SK-N-SH (cell line): ENCODE data around the gene ABHD13. TPM values are rescaled to one million over a fixed set of nuclear protein-coding genes. Genes with fewer than 3 reads are reported as not detected.

Experiments
- CTCF ChIA-PET: fragments of 300-600, 350-600 bp; formaldehyde crosslinking; extraction: SDS; loops from one replicate; lab custom pipeline; 2021; lab: Yijun Ruan, JAX
- POLR2A ChIA-PET: fragments of 350-600 bp; sonication (Branson Sonifier 250); formaldehyde crosslinking; extraction: SDS; loops from one replicate; lab custom pipeline; 2020; ENCODE audit warnings: antibody characterized with exemption, inconsistent platforms; lab: Yijun Ruan, JAX
- DNase-seq: peaks from one replicate; pipeline ENCODE4 v3.0.0; 2012
- H2AFZ ChIP-seq: fragments of 200-600 bp; sonication (generic); 2 replicates; pipeline ENCODE4 v1.8.1; 2016; ENCODE audit warnings: antibody characterized with exemption, mild to moderate bottlenecking, low read depth
- H3F3A ChIP-seq: fragments of 200-600 bp; sonication (generic); replicated peaks from 2 replicates; pipeline ENCODE3; 2016; ENCODE audit warnings: antibody characterized with exemption, mild to moderate bottlenecking; ENCODE audit not compliant: insufficient read depth
- H3K27ac ChIP-seq, 2 experiments: fragments of 200-500 bp in 1 of 2; fragments of 200-600 bp in 1 of 2; sonication (Bioruptor generic) in 1 of 2; sonication (generic), shearing (Covaris generic) in 1 of 2; 2 replicates each; pipeline versions ENCODE4 v1.5.1 to v1.6.1; 2014 to 2016; ENCODE audit warnings: low read depth in 2 of 2, inconsistent platforms in 1 of 2, low read length in 1 of 2, mild to moderate bottlenecking in 1 of 2, mixed read lengths in 1 of 2
- H3K27me3 ChIP-seq: fragments of 200-600 bp; sonication (generic), shearing (Covaris generic); 2 replicates; pipeline ENCODE4 v1.6.1; 2016; ENCODE audit warnings: mixed run types; ENCODE audit not compliant: insufficient read depth
- H3K36me3 ChIP-seq, 2 experiments: fragments of 200-500 bp in 1 of 2; fragments of 200-600 bp in 1 of 2; sonication (Bioruptor generic) in 1 of 2; sonication (generic) in 1 of 2; replicated peaks in 1 of 2; 2 replicates each; pipeline versions ENCODE3 to v1.5.1; 2014 to 2016; ENCODE audit warnings: low read length in 1 of 2, mild to moderate bottlenecking in 1 of 2; ENCODE audit not compliant: insufficient read depth in 2 of 2, control insufficient read depth in 1 of 2
- H3K4me1 ChIP-seq, 2 experiments: fragments of 200-500 bp in 1 of 2; fragments of 200-600 bp in 1 of 2; sonication (Bioruptor generic) in 1 of 2; sonication (generic), shearing (Covaris generic) in 1 of 2; 2 replicates each; pipeline versions ENCODE4 v1.5.1 to v1.6.1; 2014 to 2016; ENCODE audit warnings: low read depth in 1 of 2, low read length in 1 of 2, mixed run types in 1 of 2; ENCODE audit not compliant: insufficient read depth in 2 of 2, control insufficient read depth in 1 of 2
- H3K4me2 ChIP-seq: fragments of 200-600 bp; sonication (generic), shearing (Covaris generic); 2 replicates; pipeline ENCODE4 v1.6.1; 2017; ENCODE audit warnings: mixed run types
- H3K4me3 ChIP-seq, 2 experiments: fragments of 200-500 bp in 1 of 2; fragments of 200-600 bp in 1 of 2; sonication (Bioruptor generic) in 1 of 2; sonication (generic), shearing (Covaris generic) in 1 of 2; 2 replicates each; pipeline versions ENCODE4 v1.5.1 to v1.8.1; 2014 to 2016; ENCODE audit warnings: low read depth in 2 of 2, inconsistent platforms in 1 of 2, low read length in 1 of 2, mild to moderate bottlenecking in 1 of 2, mixed read lengths in 1 of 2, moderate library complexity in 1 of 2
- H3K79me2 ChIP-seq: fragments of 200-600 bp; sonication (generic); 2 replicates; pipeline ENCODE4 v1.8.1; 2017; ENCODE audit warnings: mild to moderate bottlenecking; ENCODE audit not compliant: insufficient read depth
- H3K9ac ChIP-seq: fragments of 200-600 bp; sonication (generic); 2 replicates; pipeline ENCODE4 v1.6.1; 2017; ENCODE audit warnings: mixed run types
- H3K9me2 ChIP-seq: fragments of 200-600 bp; sonication (generic); 2 replicates; pipeline ENCODE4 v1.6.1; 2017; ENCODE audit warnings: mixed run types
- H3K9me3 ChIP-seq: fragments of 200-600 bp; sonication (generic); 2 replicates; pipeline ENCODE4 v1.6.1; 2017; ENCODE audit warnings: mixed run types, mild to moderate bottlenecking, moderate library complexity
- H4K20me1 ChIP-seq: fragments of 200-600 bp; sonication (generic); 2 replicates; pipeline ENCODE4 v1.6.1; 2017; ENCODE audit warnings: mild to moderate bottlenecking, mixed run types; ENCODE audit not compliant: insufficient read depth
- EZH2phosphoT487 ChIP-seq: fragments of 200-600 bp; sonication (generic); IDR thresholded peaks from 2 replicates; pipeline ENCODE4 v1.6.1; 2017; ENCODE audit warnings: low read depth, mixed run types, mild to moderate bottlenecking, antibody characterized with exemption, moderate library complexity, borderline replicate concordance
- FOSL2 ChIP-seq: IDR thresholded peaks from 2 replicates; pipeline ENCODE4 v1.4.0; 2012; ENCODE audit warnings: low read depth, mild to moderate bottlenecking, moderate library complexity, borderline replicate concordance
- FOXM1 ChIP-seq: IDR thresholded peaks from 2 replicates; pipeline ENCODE4 v1.4.0; 2012; ENCODE audit warnings: low read depth, mild to moderate bottlenecking
- GABPA ChIP-seq: IDR thresholded peaks from 2 replicates; pipeline ENCODE4 v1.4.0; 2012; ENCODE audit warnings: low read depth, mild to moderate bottlenecking
- GATA2 ChIP-seq: sonication (generic); formaldehyde crosslinking; IDR thresholded peaks from 2 replicates; pipeline ENCODE4 v1.5.0; 2020; ENCODE audit warnings: mild to moderate bottlenecking, missing genetic modification reagents
- JUND ChIP-seq: IDR thresholded peaks from 2 replicates; pipeline ENCODE4 v1.4.0; 2012
- MXI1 ChIP-seq: IDR thresholded peaks from 2 replicates; pipeline ENCODE4 v1.6.1; 2012; ENCODE audit warnings: mild to moderate bottlenecking, low read depth, low read length, improper control_type of control experiment
- NFIC ChIP-seq: IDR thresholded peaks from 2 replicates; pipeline ENCODE4 v1.4.0; 2012; ENCODE audit warnings: borderline replicate concordance
- RCOR1 ChIP-seq: fragments of 150-350 bp; IDR thresholded peaks from 2 replicates; pipeline ENCODE4 v1.6.1; 2017; ENCODE audit warnings: antibody characterized with exemption, low read length
- RXRA ChIP-seq: IDR thresholded peaks from 2 replicates; pipeline ENCODE4 v1.4.0; 2012; ENCODE audit warnings: low read depth, mild to moderate bottlenecking, borderline replicate concordance
- TAF1 ChIP-seq: IDR thresholded peaks from 2 replicates; pipeline ENCODE4 v1.6.1; 2012; ENCODE audit warnings: low read depth, mild to moderate bottlenecking, low read length, moderate library complexity, borderline replicate concordance
- WGBS: methylation state at CpG from one replicate; pipeline ENCODE4 v1.1.6; 2017; ENCODE audit warnings: low lambda C conversion rate; 5-methylcytosine and 5-hydroxymethylcytosine counted together
- polyA plus RNA-seq, 3 experiments: library from polyadenylated mRNA; depleted of rRNA; stranded (reverse); fragments of >200 nt; gene quantifications; 2 replicates each; pipeline ENCODE4 v1.2.3, GENCODE V29; 2012
- TF ChIP-seq, protein P1 (sequence below): IDR thresholded peaks from 2 replicates; pipeline ENCODE4 v1.4.0; 2012; ENCODE audit warnings: low read depth, borderline replicate concordance
- TF ChIP-seq, protein P2 (sequence below): IDR thresholded peaks from 2 replicates; pipeline ENCODE4; 2012
- TF ChIP-seq, protein P3 (sequence below): fragments of 200-600 bp; sonication (generic); IDR thresholded peaks from 2 replicates; pipeline ENCODE4 v1.6.1; 2017; ENCODE audit warnings: antibody characterized with exemption, mild to moderate bottlenecking, moderate library complexity

The ABHD13 gene
- polyA plus RNA-seq, 1 of the 3 experiments (the other 2 are of a cell fraction), result 2.9 TPM

- H3K9ac ChIP-seq, result no peak overlapping the region
- no peaks in the 10 kb centered on the region for H3K9me3 ChIP-seq
- no peaks in the 10 kb centered on the region for H3K27me3 ChIP-seq
- no peak for TF ChIP-seq EZH2phosphoT487
- TF ChIP-seq GATA2 (CRISPR knock-in tag), result no peak
- TF ChIP-seq, protein P1, sequence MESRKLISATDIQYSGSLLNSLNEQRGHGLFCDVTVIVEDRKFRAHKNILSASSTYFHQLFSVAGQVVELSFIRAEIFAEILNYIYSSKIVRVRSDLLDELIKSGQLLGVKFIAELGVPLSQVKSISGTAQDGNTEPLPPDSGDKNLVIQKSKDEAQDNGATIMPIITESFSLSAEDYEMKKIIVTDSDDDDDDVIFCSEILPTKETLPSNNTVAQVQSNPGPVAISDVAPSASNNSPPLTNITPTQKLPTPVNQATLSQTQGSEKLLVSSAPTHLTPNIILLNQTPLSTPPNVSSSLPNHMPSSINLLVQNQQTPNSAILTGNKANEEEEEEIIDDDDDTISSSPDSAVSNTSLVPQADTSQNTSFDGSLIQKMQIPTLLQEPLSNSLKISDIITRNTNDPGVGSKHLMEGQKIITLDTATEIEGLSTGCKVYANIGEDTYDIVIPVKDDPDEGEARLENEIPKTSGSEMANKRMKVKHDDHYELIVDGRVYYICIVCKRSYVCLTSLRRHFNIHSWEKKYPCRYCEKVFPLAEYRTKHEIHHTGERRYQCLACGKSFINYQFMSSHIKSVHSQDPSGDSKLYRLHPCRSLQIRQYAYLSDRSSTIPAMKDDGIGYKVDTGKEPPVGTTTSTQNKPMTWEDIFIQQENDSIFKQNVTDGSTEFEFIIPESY, result no peak
- no peak for TF ChIP-seq RCOR1
- no peaks in the 10 kb centered on the region for H3K36me3 ChIP-seq
- H3K4me3 ChIP-seq, result no peak overlapping the region
- H3K79me2 ChIP-seq, result no peaks in the 10 kb centered on the region
- CTCF ChIA-PET, result no interaction called here
- H3K4me1 ChIP-seq, result no peaks in the 10 kb centered on the region
- no peaks in the 10 kb centered on the region for H3K9me2 ChIP-seq
- POLR2A ChIA-PET, result no interaction called here
- H3K4me2 ChIP-seq, result no peak overlapping the region
- H2AFZ ChIP-seq, result no peak overlapping the region
- no peaks in the 10 kb centered on the region for H4K20me1 ChIP-seq
- DNase-seq, result no peak
- no peaks in the 10 kb centered on the region for H3F3A ChIP-seq
- H3K27ac ChIP-seq, result no peak overlapping the region
Measured at GRCh38 chr13:108193806-108194205, 24.4 kb upstream of the ABHD13 start.

DNA sequence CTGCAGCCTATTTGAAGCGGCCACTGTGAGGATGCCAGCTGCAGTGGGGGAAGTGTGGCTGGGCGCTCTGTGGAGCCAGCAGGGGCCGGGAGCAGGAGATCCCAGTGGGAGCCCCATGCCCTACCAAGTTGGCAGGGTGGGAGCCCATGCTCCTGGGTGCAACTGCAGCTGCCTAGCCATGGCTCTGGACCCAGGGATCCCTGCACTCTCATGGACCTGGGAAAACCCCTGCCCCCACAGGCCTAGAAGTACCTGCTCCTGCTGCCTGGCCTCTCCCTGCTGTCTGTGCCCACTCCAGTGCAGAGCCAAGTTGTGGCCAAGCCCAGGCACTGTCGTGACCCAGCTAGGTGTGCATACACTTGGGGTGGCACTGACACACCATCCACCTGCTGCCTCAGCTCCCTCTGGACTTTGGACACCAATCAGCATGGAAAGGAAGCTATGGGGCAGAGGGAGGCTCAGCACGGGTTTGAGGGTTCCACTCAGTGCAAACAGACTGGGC lies 23.7 kb upstream of the ABHD13 start:
- H3K4me3 ChIP-seq, result no peak overlapping the region
- ChIA-PET CTCF (no interaction called here), POLR2A (no interaction called here)
- DNase-seq, result no peak
- no peaks in the 10 kb centered on the region for H3K9me3 ChIP-seq
- H2AFZ ChIP-seq, result no peak overlapping the region
- H3K9ac ChIP-seq, result no peak overlapping the region
- H3K4me2 ChIP-seq, result no peak overlapping the region
- H3K9me2 ChIP-seq, result no peaks in the 10 kb centered on the region
- no peaks in the 10 kb centered on the region for H3K27me3 ChIP-seq
- H3F3A ChIP-seq, result no peaks in the 10 kb centered on the region
- TF ChIP-seq, protein P2, sequence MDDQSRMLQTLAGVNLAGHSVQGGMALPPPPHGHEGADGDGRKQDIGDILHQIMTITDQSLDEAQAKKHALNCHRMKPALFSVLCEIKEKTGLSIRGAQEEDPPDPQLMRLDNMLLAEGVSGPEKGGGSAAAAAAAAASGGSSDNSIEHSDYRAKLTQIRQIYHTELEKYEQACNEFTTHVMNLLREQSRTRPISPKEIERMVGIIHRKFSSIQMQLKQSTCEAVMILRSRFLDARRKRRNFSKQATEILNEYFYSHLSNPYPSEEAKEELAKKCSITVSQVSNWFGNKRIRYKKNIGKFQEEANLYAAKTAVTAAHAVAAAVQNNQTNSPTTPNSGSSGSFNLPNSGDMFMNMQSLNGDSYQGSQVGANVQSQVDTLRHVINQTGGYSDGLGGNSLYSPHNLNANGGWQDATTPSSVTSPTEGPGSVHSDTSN, result no peak
- TF ChIP-seq MXI1 (no peak), FOXM1 (no peak), NFIC (no peak), TAF1 (no peak), FOSL2 (no peak), RXRA (no peak), JUND (no peak), GABPA (no peak)
- TF ChIP-seq, protein P1, result no peak
- TF ChIP-seq, protein P3, sequence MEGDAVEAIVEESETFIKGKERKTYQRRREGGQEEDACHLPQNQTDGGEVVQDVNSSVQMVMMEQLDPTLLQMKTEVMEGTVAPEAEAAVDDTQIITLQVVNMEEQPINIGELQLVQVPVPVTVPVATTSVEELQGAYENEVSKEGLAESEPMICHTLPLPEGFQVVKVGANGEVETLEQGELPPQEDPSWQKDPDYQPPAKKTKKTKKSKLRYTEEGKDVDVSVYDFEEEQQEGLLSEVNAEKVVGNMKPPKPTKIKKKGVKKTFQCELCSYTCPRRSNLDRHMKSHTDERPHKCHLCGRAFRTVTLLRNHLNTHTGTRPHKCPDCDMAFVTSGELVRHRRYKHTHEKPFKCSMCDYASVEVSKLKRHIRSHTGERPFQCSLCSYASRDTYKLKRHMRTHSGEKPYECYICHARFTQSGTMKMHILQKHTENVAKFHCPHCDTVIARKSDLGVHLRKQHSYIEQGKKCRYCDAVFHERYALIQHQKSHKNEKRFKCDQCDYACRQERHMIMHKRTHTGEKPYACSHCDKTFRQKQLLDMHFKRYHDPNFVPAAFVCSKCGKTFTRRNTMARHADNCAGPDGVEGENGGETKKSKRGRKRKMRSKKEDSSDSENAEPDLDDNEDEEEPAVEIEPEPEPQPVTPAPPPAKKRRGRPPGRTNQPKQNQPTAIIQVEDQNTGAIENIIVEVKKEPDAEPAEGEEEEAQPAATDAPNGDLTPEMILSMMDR, result no peak
- TF ChIP-seq, all 33 proteins: peak for 0
- Histone ChIP-seq H3K79me2 (no peaks in the 10 kb centered on the region), H3K4me1 (no peaks in the 10 kb centered on the region), H3K36me3 (no peaks in the 10 kb centered on the region), H3K27ac (no peak overlapping the region), H4K20me1 (no peaks in the 10 kb centered on the region)
- WGBS, result 9% methylated on average over 1 of the region's 5 CpGs
